H9 (cell line): Measurements from ENCODE around the gene CCDC71. TPM values are rescaled to one million over a fixed set of nuclear protein-coding genes. Genes with fewer than 3 reads are reported as not detected.
A peak's percentile ranks its signal among the peaks of the same experiment; 100 is the strongest.

Experiments used
- DNase-seq: peaks from one replicate; pipeline ENCODE4 v3.0.0-alpha.2; 2017
- H2AFZ ChIP-seq: one replicate; pipeline ENCODE4 v1.6.1; 2013; ENCODE audit warnings: mild to moderate bottlenecking, low read length, control low read depth, moderate library complexity
- H2AK5ac ChIP-seq: 2 replicates; pipeline ENCODE4 v1.6.1; 2013; ENCODE audit warnings: low read length, control low read depth, mixed read lengths; ENCODE audit not compliant: insufficient read length
- H2BK120ac ChIP-seq: one replicate; pipeline ENCODE4 v1.6.1; 2013; ENCODE audit warnings: low read depth, mild to moderate bottlenecking, low read length, control low read depth, inconsistent platforms; ENCODE audit not compliant: poor library complexity, severe bottlenecking
- H2BK12ac ChIP-seq: 2 replicates; pipeline ENCODE4 v1.6.1; 2013; ENCODE audit warnings: low read length, control low read depth, mixed read lengths, low read depth; ENCODE audit not compliant: insufficient read length
- H2BK15ac ChIP-seq: 2 replicates; pipeline ENCODE4 v1.6.1; 2013; ENCODE audit warnings: low read depth, low read length, control low read depth
- H2BK20ac ChIP-seq: one replicate; pipeline ENCODE4 v1.6.1; 2013; ENCODE audit warnings: low read depth, mild to moderate bottlenecking, low read length, control low read depth, inconsistent platforms; ENCODE audit not compliant: poor library complexity, severe bottlenecking
- H2BK5ac ChIP-seq: 2 replicates; pipeline ENCODE4 v1.6.1; 2013; ENCODE audit warnings: low read length, control low read depth, mixed read lengths; ENCODE audit not compliant: insufficient read length
- H3K14ac ChIP-seq: 2 replicates; pipeline ENCODE4 v1.6.1; 2013; ENCODE audit warnings: low read length, control low read depth; ENCODE audit not compliant: insufficient read depth
- H3K18ac ChIP-seq: 2 replicates; pipeline ENCODE4 v1.6.1; 2013; ENCODE audit warnings: low read depth, mild to moderate bottlenecking, mixed read lengths, low read length, control low read depth; ENCODE audit not compliant: insufficient read length
- H3K23ac ChIP-seq: 2 replicates; pipeline ENCODE4 v1.6.1; 2013; ENCODE audit warnings: low read length, control low read depth, mixed read lengths, low read depth; ENCODE audit not compliant: insufficient read length
- H3K23me2 ChIP-seq: 2 replicates; pipeline ENCODE4 v1.6.1; 2013; ENCODE audit warnings: low read depth, mild to moderate bottlenecking, mixed read lengths, low read length, control low read depth; ENCODE audit not compliant: insufficient read length, poor library complexity, severe bottlenecking
- H3K27ac ChIP-seq: 2 replicates; pipeline ENCODE4 v1.5.1; 2013; ENCODE audit warnings: low read length, control low read depth, mixed read lengths, low read depth; ENCODE audit not compliant: insufficient read length
- H3K27me3 ChIP-seq: 2 replicates; pipeline ENCODE4 v1.6.1; 2013; ENCODE audit warnings: low read length, control low read depth, inconsistent platforms; ENCODE audit not compliant: insufficient read depth
- H3K4ac ChIP-seq: 2 replicates; pipeline ENCODE4 v1.6.1; 2013; ENCODE audit warnings: low read depth, mild to moderate bottlenecking, control low read depth, inconsistent platforms, low read length, moderate library complexity
- H3K4me1 ChIP-seq: 2 replicates; pipeline ENCODE4 v1.6.1; 2013; ENCODE audit warnings: low read length, control low read depth, inconsistent platforms; ENCODE audit not compliant: insufficient read depth
- H3K4me2 ChIP-seq: 2 replicates; pipeline ENCODE4 v1.6.1; 2013; ENCODE audit warnings: low read length, control low read depth, mixed read lengths; ENCODE audit not compliant: insufficient read length, insufficient read depth
- H3K56ac ChIP-seq: 2 replicates; pipeline ENCODE4 v1.6.1; 2013; ENCODE audit warnings: low read depth, mild to moderate bottlenecking, mixed read lengths, low read length, control low read depth; ENCODE audit not compliant: insufficient read length
- H3K79me1 ChIP-seq: 2 replicates; pipeline ENCODE4 v1.6.1; 2013; ENCODE audit warnings: low read depth, mild to moderate bottlenecking, moderate library complexity, low read length, control low read depth, inconsistent platforms; ENCODE audit not compliant: insufficient read depth, poor library complexity, severe bottlenecking
- H3K79me2 ChIP-seq: 2 replicates; pipeline ENCODE4 v1.6.1; 2013; ENCODE audit warnings: low read length, control low read depth, inconsistent platforms; ENCODE audit not compliant: insufficient read depth
- H3K9ac ChIP-seq: 2 replicates; pipeline ENCODE4 v1.6.1; 2013; ENCODE audit warnings: low read length, control low read depth, mixed read lengths; ENCODE audit not compliant: insufficient read length; ENCODE audit errors: extremely low read depth
- H3K9me3 ChIP-seq: one replicate; pipeline ENCODE4 v1.6.1; 2013; ENCODE audit warnings: low read depth, low read length, inconsistent platforms; ENCODE audit not compliant: control insufficient read depth
- H3T11ph ChIP-seq: one replicate; pipeline ENCODE4 v1.6.1; 2013; ENCODE audit warnings: mild to moderate bottlenecking, low read length, control low read depth, inconsistent platforms
- H4K20me1 ChIP-seq: one replicate; pipeline ENCODE4 v1.6.1; 2013; ENCODE audit not compliant: control insufficient read depth, insufficient read length, insufficient read depth
- H4K5ac ChIP-seq: 2 replicates; pipeline ENCODE4 v1.6.1; 2013; ENCODE audit warnings: low read depth, mild to moderate bottlenecking, mixed read lengths, low read length, control low read depth; ENCODE audit not compliant: insufficient read length
- H4K8ac ChIP-seq: replicated peaks from 2 replicates; pipeline ENCODE4 v1.6.1; 2013; ENCODE audit warnings: low read length, control low read depth, mixed read lengths, low read depth; ENCODE audit not compliant: insufficient read length
- H4K91ac ChIP-seq: 2 replicates; pipeline ENCODE4 v1.6.1; 2013; ENCODE audit warnings: low read depth, mild to moderate bottlenecking, moderate library complexity, mixed read lengths, low read length, control low read depth; ENCODE audit not compliant: insufficient read length
- H3K27ac Mint-ChIP-seq, 3 experiments: 2 replicates in 2 of 3; 3 replicates in 1 of 3; pipeline ENCODE4 v1.8.0; 2020 to 2021; ENCODE audit warnings: mixed read lengths in 3 of 3, mild to moderate bottlenecking in 1 of 3, moderate library complexity in 1 of 3
- H3K27me3 Mint-ChIP-seq: 2 replicates; pipeline ENCODE4 v1.8.0; 2021; ENCODE audit warnings: low read depth, mild to moderate bottlenecking, moderate library complexity, mixed read lengths
- H3K36me3 Mint-ChIP-seq, 3 experiments: 2 replicates in 2 of 3; 3 replicates in 1 of 3; pipeline ENCODE4 v1.8.0; 2020 to 2021; ENCODE audit warnings: low read depth in 3 of 3, mixed read lengths in 3 of 3; ENCODE audit not compliant: insufficient read depth in 1 of 3
- H3K4me1 Mint-ChIP-seq, 2 experiments: 2 replicates each; pipeline ENCODE4 v1.8.0; 2020; ENCODE audit warnings: mixed read lengths in 2 of 2
- H3K4me3 Mint-ChIP-seq, 2 experiments: 2 replicates in 1 of 2; 3 replicates in 1 of 2; pipeline ENCODE4 v1.8.0; 2020 to 2021; ENCODE audit warnings: mild to moderate bottlenecking in 2 of 2, mixed read lengths in 2 of 2, moderate library complexity in 1 of 2
- H3K9me3 Mint-ChIP-seq, 2 experiments: 2 replicates in 1 of 2; 3 replicates in 1 of 2; pipeline ENCODE4 v1.8.0; 2020; ENCODE audit warnings: mild to moderate bottlenecking in 2 of 2, mixed read lengths in 2 of 2, moderate library complexity in 1 of 2
- CTCF ChIP-seq: fragments of 200-600 bp; sonication (generic); conservative IDR thresholded peaks from 3 replicates; pipeline ENCODE4 v1.8.0; 2021; ENCODE audit warnings: antibody characterized with exemption, mild to moderate bottlenecking
- WGBS: extraction: QIAGEN DNeasy Blood & Tissue Kit; methylation state at CpG from one replicate; pipeline ENCODE4 v1.1.7; 2013; ENCODE audit warnings: missing lambda C conversion rate, low lambda C conversion rate, mixed read lengths; ENCODE audit not compliant: insufficient read length; ENCODE audit errors: extremely low coverage; 5-methylcytosine and 5-hydroxymethylcytosine counted together
- total RNA-seq: library from RNA; stranded (reverse); gene quantifications from 2 replicates; pipeline ENCODE4 v1.2.1, GENCODE V29; 2021

CCDC71 gene
- total RNA-seq, 1 experiment from 2014 or later = 27.6 TPM

GRCh38 chr3:49171119-49171774 lies 5.1 kb upstream of the CCDC71 start, which contains the start of gene KLHDC8B:
Gene KLHDC8B (plus strand): TSS chr3:49171598. CDS start chr3:49172770, 1,172 bp downstream.
- WGBS = no CpG with 5 or more reads among the region's 57 CpGs
- H3K9ac ChIP-seq = no peak within 1 kb of the TSS
- peaks cover 28% of the 10 kb centered on the region for H3K27me3 Mint-ChIP-seq

More at GRCh38 chr3:49171119-49171774, 5.1 kb upstream of the CCDC71 start, which contains the start of gene KLHDC8B:
- Mint-ChIP-seq H3K9me3 (no peaks in the 10 kb centered on the region; a peak in 1 of 5 replicates), H3K27ac (peak within 1 kb of the TSS; percentile 26 to 92 (median 54)), H3K4me1 (peaks cover 25 to 36% of the 10 kb centered on the region in 2 experiments), H3K36me3 (peaks cover 0 to 6% (median 3%) of the 10 kb centered on the region in 3 experiments; a peak in 5 of 7 replicates), H3K4me3 (peak within 1 kb of the TSS; percentile 71 to 86)
- Histone ChIP-seq H3K4me2 (peak within 1 kb of the TSS; percentile 50), H3K14ac (no peak within 1 kb of the TSS; the same call in 1 of the 2 replicates), H3K79me2 (no peaks in the 10 kb centered on the region), H3K56ac (no peak within 1 kb of the TSS), H4K8ac (no peak within 1 kb of the TSS), H3K79me1 (no peaks in the 10 kb centered on the region), H2AFZ (no peak within 1 kb of the TSS), H3K27me3 (no peaks in the 10 kb centered on the region), H2BK15ac (no peak within 1 kb of the TSS), H3T11ph (no peak within 1 kb of the TSS), H3K9me3 (no peaks in the 10 kb centered on the region), H3K4me1 (peaks cover 6% of the 10 kb centered on the region; the same call in 1 of the 2 replicates), H3K18ac (peak within 1 kb of the TSS; percentile 31), H2BK12ac (no peak within 1 kb of the TSS), H2BK120ac (no peak within 1 kb of the TSS), H2BK20ac (no peak within 1 kb of the TSS), H3K23me2 (peaks cover 14% of the 10 kb centered on the region), H2BK5ac (no peak within 1 kb of the TSS), H3K27ac (no peak within 1 kb of the TSS), H2AK5ac (no peak within 1 kb of the TSS), H3K4ac (no peak within 1 kb of the TSS), H4K20me1 (no peaks in the 10 kb centered on the region), H4K91ac (no peak within 1 kb of the TSS), H4K5ac (no peak within 1 kb of the TSS), H3K23ac (no peak within 1 kb of the TSS)
- TF ChIP-seq CTCF = peak; percentile 99
- DNase-seq = peak; percentile 93
